GM12864 (cell line): Measurements from ENCODE around the gene CD58.

Experiments used
- DNase-seq: peaks from one replicate; pipeline ENCODE4 v3.0.0-alpha.2; 2011; ENCODE audit warnings: low read depth
- H3K4me3 ChIP-seq: 2 replicates; pipeline ENCODE4 v1.5.1; 2011; ENCODE audit warnings: mild to moderate bottlenecking, low read depth, low read length, control low read depth
- CTCF ChIP-seq: IDR thresholded peaks from 2 replicates; pipeline ENCODE4 v1.5.1; 2011; ENCODE audit warnings: low read depth, mild to moderate bottlenecking, moderate library complexity, low read length, control low read depth, inconsistent platforms; ENCODE audit errors: missing control alignments

Gene CD58

GRCh38 chr1:116497656-116498055, 73.2 kb downstream of the CD58 start:
- no peak for DNase-seq
- no peak for TF ChIP-seq CTCF
- H3K4me3 ChIP-seq, result no peak overlapping the region

- TF ChIP-seq CTCF, result no peak
- no peak overlapping the region for H3K4me3 ChIP-seq
- no peak for DNase-seq
Measured at GRCh38 chr1:116496898-116497297, 73.9 kb downstream of the CD58 start.

DNA sequence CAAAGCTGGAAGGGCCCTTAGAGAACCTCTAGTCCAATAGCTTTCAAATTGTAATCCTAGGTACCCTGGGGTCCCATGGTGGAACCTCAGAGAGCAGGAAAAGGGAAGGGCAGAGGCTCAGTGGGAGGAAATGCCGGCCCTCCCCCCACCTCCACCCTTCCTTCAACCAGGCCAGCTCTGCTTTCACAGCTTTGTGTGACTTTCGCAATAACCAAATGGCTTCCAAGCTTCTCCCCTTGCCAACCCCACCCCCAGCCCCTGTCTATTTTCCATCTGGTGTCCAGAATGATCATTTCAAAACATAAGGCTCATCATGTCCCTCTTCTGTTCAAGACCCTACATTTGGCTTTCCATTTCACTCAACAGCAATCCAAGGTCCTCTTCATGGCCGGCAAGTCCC, 74.4 kb downstream of the CD58 start:
- H3K4me3 ChIP-seq, result no peak overlapping the region
- TF ChIP-seq CTCF, result no peak
- no peak for DNase-seq

GRCh38 chr1:116495535-116495934, 75.3 kb downstream of the CD58 start:
- TF ChIP-seq CTCF, result no peak
- DNase-seq, result no peak
- no peak overlapping the region for H3K4me3 ChIP-seq

DNA sequence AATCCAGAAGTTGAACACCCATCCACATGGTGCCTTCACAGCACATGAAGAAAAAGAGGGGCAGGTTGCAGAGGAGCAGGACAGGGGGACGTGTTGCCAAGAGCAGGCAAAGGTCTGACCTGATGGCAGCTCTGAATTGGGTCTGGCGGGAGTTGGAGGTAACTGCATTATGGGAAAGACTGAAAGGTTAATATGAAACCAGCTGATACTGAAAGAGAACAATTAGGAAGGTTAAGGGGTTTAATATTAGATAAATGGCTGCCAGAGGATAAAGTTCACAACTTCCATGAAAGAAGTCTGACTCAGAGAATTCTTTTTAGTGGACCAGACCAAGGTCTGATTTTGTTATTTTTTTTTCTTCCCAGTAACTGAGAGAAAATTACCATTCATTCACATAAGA, 76.1 kb downstream of the CD58 start:
- no peak for TF ChIP-seq CTCF
- DNase-seq, result no peak
- H3K4me3 ChIP-seq, result no peak overlapping the region

- TF ChIP-seq CTCF, result no peak
- no peak for DNase-seq
- H3K4me3 ChIP-seq, result no peak overlapping the region
Measured at GRCh38 chr1:116494353-116494692, 76.5 kb downstream of the CD58 start.

DNA sequence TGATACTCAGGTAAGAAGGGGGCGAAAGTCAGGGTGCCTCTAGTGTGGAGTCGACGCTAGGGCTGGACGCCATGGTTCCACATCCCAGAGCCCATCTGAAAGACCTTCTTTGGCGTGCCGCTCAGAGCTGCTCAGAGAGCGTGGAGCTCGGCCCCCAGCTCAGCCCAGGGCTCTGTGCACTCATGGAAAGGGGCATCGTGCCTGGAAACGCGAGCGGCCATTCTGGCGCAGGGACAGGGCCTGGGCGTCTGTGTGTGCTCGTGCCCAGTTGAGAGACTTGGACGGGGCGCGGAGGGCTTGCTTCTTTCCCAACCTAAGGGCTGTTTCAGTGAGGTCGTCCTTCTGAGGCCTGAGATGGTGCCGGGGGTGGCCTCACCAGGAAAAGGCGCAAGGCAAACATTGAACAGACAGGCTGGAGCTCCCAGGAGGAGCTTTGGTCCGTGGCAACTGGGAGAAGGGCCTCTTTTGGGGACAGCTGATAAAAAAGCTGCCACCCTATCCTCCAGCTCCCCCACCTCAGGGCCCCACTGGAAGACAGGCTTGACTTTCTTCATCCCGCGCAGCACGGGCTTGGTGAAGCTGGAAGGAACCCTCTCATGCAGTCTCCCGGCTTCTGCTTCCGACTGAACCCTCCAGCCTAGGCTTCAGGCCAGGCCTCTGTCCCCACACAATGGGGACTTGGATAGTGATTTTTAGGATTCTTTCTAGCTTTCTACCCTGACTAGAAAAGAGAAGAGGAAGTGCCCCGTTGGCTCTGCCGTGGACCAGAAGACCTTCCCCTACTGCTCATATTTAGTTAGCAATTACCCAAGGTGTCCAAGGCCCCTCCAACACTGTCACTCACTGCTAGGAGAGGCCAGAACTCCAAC, 77.1 kb downstream of the CD58 start:
- TF ChIP-seq CTCF, result no peak
- no peak for DNase-seq

More for the DNA sequence above, 77.1 kb downstream of the CD58 start:
- no peak overlapping the region for H3K4me3 ChIP-seq
